GM19025 (cell line): Measurements from ENCODE around the gene TUBGCP6.
"Not testable (repeated sequence)": the region's sequence is repeated elsewhere in the genome, so short reads cannot be mapped to it uniquely, and the experiment has no call there.

Experiments used
- ATAC-seq: cut with Tn5 transposase; IDR thresholded peaks from one replicate; pipeline ENCODE4 v1.9.1; 2021; ENCODE audit warnings: mild to moderate bottlenecking, low read depth, moderate library complexity; ENCODE audit not compliant: unreplicated experiment

Gene TUBGCP6

GRCh38 chr22:50213263-50213662 lies 31.6 kb downstream of the TUBGCP6 start:
- no peak for ATAC-seq

GRCh38 chr22:50211147-50211546 lies 33.7 kb downstream of the TUBGCP6 start:
- no peak for ATAC-seq

- no peak for ATAC-seq
Observed at GRCh38 chr22:50210378-50211139, 34.3 kb downstream of the TUBGCP6 start.

GRCh38 chr22:50209893-50210292 lies 34.9 kb downstream of the TUBGCP6 start:
- ATAC-seq = no peak

- ATAC-seq = no peak
Observed at GRCh38 chr22:50208939-50209892, 35.6 kb downstream of the TUBGCP6 start.

- no peak for ATAC-seq
Observed at GRCh38 chr22:50208430-50208938, 36.3 kb downstream of the TUBGCP6 start.

GRCh38 chr22:50207383-50208140 lies 37.3 kb downstream of the TUBGCP6 start:
- ATAC-seq = no peak

GRCh38 chr22:50206599-50206998 lies 38.2 kb downstream of the TUBGCP6 start:
- ATAC-seq = no peak

GRCh38 chr22:50205781-50206569 lies 38.8 kb downstream of the TUBGCP6 start:
- ATAC-seq = no peak

GRCh38 chr22:50204998-50205397 lies 39.8 kb downstream of the TUBGCP6 start:
- ATAC-seq = not testable (repeated sequence)

GRCh38 chr22:50204571-50204970 lies 40.3 kb downstream of the TUBGCP6 start:
- no peak for ATAC-seq

- no peak for ATAC-seq
Observed at GRCh38 chr22:50203288-50203687, 41.5 kb downstream of the TUBGCP6 start.

- ATAC-seq = no peak
Observed at GRCh38 chr22:50202130-50202666, 42.6 kb downstream of the TUBGCP6 start.

- ATAC-seq = peak; percentile 36
Observed at GRCh38 chr22:50201191-50202129, 43.4 kb downstream of the TUBGCP6 start.

- ATAC-seq = peak; percentile 78
Observed at GRCh38 chr22:50200461-50201190, 44.2 kb downstream of the TUBGCP6 start, which contains the start of gene SELENOO. SELENOO (plus strand) TSS chr22:50201011; CDS start chr22:50201037, 26 bp downstream.

GRCh38 chr22:50199829-50200460 lies 44.9 kb downstream of the TUBGCP6 start:
- no peak for ATAC-seq

- no peak for ATAC-seq
Observed at GRCh38 chr22:50199251-50199721, 45.5 kb downstream of the TUBGCP6 start.
